HL-60 (cell line): ENCODE data around the gene GFI1.

ENCODE experiments used
- POLR2AphosphoS5 ChIP-seq: IDR thresholded peaks from 2 replicates; pipeline ENCODE4 v1.6.1; 2012; ENCODE audit warnings: low read depth
- TF ChIP-seq, protein P1 (sequence below): IDR thresholded peaks from one replicate; pipeline ENCODE4 v1.5.1; 2011; ENCODE audit warnings: low read length, control low read depth, inconsistent platforms; ENCODE audit not compliant: insufficient read depth

DNA sequence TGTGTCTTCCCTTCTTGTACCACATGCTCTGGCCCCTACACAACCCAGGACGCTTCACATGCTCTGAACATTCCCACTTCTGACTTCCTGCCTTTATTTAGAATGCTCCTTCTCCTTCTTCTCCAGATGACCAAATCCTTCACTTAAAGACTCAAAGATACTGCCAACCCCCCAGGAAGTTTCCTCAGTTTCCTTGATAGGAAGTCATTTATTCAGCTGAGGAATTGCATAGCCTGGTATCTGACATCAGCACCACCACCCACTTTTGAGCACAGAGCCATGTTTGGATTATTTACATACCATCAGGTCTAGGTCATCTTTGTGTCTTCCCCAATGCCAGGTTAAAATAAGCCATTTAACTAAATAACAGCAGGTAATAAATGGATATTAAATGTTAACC, 42.4 kb downstream of the GFI1 start:
- TF ChIP-seq, protein P1, sequence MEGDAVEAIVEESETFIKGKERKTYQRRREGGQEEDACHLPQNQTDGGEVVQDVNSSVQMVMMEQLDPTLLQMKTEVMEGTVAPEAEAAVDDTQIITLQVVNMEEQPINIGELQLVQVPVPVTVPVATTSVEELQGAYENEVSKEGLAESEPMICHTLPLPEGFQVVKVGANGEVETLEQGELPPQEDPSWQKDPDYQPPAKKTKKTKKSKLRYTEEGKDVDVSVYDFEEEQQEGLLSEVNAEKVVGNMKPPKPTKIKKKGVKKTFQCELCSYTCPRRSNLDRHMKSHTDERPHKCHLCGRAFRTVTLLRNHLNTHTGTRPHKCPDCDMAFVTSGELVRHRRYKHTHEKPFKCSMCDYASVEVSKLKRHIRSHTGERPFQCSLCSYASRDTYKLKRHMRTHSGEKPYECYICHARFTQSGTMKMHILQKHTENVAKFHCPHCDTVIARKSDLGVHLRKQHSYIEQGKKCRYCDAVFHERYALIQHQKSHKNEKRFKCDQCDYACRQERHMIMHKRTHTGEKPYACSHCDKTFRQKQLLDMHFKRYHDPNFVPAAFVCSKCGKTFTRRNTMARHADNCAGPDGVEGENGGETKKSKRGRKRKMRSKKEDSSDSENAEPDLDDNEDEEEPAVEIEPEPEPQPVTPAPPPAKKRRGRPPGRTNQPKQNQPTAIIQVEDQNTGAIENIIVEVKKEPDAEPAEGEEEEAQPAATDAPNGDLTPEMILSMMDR = no peak
- TF ChIP-seq POLR2AphosphoS5 = no peak
